ENCODE measurements around the gene ARHGEF4. TPM values are rescaled to one million over a fixed set of nuclear protein-coding genes. Genes with fewer than 3 reads are reported as not detected.

ARHGEF4 gene
- total RNA-seq, 1 donor from 2014 or later = 11.1 TPM

DNA sequence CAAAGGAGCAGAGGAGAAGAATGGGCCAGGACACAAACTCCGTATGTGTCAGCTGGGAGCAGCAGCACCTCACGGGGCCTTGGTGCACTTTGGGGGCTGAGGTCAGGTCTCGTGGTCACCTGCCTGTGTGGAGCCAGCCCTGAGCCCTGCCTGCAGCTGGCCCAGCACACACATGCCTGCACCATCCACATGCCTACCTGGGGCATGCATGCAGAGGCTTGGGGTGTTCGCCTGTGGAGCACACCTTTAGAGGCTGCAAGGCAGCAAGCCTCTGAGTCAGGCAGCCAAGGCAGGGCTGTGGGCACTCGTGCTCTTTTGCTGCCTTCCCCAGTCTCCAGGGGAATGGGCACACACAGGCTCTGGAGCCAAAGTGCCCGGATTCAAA, 36.0 kb downstream of the ARHGEF4 start:
- H3K36me3 ChIP-seq = no peaks in the 10 kb centered on the region
- no peak overlapping the region for H3K27ac ChIP-seq
- H3K27me3 ChIP-seq = peaks cover 10% of the 10 kb centered on the region
- no peaks in the 10 kb centered on the region for H3K4me1 ChIP-seq
- TF ChIP-seq, protein P1, sequence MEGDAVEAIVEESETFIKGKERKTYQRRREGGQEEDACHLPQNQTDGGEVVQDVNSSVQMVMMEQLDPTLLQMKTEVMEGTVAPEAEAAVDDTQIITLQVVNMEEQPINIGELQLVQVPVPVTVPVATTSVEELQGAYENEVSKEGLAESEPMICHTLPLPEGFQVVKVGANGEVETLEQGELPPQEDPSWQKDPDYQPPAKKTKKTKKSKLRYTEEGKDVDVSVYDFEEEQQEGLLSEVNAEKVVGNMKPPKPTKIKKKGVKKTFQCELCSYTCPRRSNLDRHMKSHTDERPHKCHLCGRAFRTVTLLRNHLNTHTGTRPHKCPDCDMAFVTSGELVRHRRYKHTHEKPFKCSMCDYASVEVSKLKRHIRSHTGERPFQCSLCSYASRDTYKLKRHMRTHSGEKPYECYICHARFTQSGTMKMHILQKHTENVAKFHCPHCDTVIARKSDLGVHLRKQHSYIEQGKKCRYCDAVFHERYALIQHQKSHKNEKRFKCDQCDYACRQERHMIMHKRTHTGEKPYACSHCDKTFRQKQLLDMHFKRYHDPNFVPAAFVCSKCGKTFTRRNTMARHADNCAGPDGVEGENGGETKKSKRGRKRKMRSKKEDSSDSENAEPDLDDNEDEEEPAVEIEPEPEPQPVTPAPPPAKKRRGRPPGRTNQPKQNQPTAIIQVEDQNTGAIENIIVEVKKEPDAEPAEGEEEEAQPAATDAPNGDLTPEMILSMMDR (IDR thresholded peaks at IDR 0.05) = no peak
- no peaks in the 10 kb centered on the region for H3K9me3 ChIP-seq
- ATAC-seq (no peak), DNase-seq (peak; percentile 36)
- H3K4me3 ChIP-seq = no peak overlapping the region
- intact Hi-C loops (cut with DNase I) = no loop called here

DNA sequence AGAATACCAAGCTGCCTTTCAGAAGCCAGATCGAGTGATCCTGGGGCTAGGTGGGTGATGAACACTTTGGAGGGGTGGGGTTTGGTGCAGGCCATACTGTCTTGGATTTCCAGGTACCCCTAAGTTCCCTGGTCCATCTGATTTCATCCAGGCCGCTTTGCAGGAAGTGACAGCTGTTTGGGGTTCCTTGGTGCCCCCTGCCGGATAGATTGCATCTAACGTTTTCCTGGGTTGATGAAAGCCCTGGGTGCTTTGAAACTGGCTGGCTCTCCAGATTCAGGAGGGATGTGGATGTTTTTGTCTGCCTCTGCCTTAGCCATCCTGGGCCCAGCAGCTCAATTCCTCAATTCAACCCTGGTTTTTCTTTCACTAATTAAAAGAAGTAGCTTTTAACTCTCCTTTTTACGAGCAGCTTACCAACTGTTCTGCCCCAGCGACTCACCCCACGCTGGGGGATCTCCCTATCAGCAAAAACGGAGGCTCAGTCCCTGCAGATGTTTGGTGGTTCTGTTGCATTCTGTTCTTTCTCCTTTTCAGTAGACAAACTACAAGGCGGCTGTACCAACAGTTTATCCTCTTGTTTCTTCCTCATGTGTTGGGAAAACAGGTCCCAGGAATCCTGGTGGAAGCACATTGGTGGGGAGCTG, 37.1 kb downstream of the ARHGEF4 start:
- peaks cover 10% of the 10 kb centered on the region for H3K27me3 ChIP-seq
- DNase-seq (peak; percentile 71), ATAC-seq (peak; percentile 78)
- H3K4me3 ChIP-seq = no peak overlapping the region
- H3K27ac ChIP-seq = no peak overlapping the region
- intact Hi-C loops (cut with DNase I) = no loop called here
- H3K4me1 ChIP-seq = no peaks in the 10 kb centered on the region
- TF ChIP-seq, protein P1 (IDR thresholded peaks at IDR 0.05) = peak; percentile 64
- H3K9me3 ChIP-seq = no peaks in the 10 kb centered on the region
- H3K36me3 ChIP-seq = no peaks in the 10 kb centered on the region

DNA sequence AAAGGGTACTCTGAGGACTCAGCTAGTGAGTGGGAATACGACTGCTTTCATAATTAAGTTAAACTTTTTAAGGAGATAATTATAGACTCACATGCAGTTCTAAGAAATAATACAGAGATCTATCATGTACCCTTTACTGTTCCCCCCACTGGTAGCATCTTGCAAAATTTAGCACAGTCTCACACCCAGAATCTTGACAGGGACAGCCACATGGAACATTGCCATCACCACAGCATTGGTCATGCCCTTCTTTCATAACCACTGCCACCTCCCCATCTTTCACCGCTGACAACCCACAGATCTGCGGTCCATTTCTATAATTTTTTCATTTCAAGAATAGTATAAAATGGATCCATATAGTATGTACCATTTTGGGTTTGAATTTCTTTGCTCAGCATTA, 37.8 kb downstream of the ARHGEF4 start:
- H3K27me3 ChIP-seq = peaks cover 10% of the 10 kb centered on the region
- DNase-seq = peak; percentile 3
- intact Hi-C loops (cut with DNase I) = no loop called here
- H3K4me3 ChIP-seq = no peak overlapping the region
- no peaks in the 10 kb centered on the region for H3K36me3 ChIP-seq
- H3K9me3 ChIP-seq = no peaks in the 10 kb centered on the region
- no peak overlapping the region for H3K27ac ChIP-seq
- ATAC-seq = no peak
- no peaks in the 10 kb centered on the region for H3K4me1 ChIP-seq
- TF ChIP-seq, protein P1 (IDR thresholded peaks at IDR 0.05) = no peak

DNA sequence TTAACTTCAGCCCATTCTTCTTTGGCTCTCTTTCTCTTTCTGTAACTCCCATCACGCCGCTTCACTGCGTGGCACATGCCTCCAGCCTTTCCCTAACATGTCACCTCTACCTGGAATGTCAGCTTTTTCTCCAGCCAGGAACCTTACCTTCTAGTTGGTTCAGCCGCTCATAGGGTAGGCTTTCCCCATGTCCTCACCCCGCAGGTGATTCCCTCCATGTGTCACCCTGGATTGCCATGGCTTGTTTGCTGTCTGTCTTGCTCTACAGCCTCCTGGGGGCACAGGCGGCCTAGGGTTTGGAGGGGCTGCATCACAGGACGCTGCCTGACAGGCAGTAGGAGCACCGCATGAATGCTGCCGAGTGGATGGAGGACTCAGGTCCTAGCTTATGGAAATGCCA, 39.2 kb downstream of the ARHGEF4 start:
- intact Hi-C loops (cut with DNase I) = no loop called here
- no peaks in the 10 kb centered on the region for H3K36me3 ChIP-seq
- H3K27me3 ChIP-seq = peaks cover 10% of the 10 kb centered on the region
- H3K27ac ChIP-seq = no peak overlapping the region
- TF ChIP-seq, protein P1 (IDR thresholded peaks at IDR 0.05) = no peak
- peak; percentile 26 for DNase-seq
- H3K9me3 ChIP-seq = no peaks in the 10 kb centered on the region
- no peaks in the 10 kb centered on the region for H3K4me1 ChIP-seq
- H3K4me3 ChIP-seq = no peak overlapping the region
- ATAC-seq = no peak

DNA sequence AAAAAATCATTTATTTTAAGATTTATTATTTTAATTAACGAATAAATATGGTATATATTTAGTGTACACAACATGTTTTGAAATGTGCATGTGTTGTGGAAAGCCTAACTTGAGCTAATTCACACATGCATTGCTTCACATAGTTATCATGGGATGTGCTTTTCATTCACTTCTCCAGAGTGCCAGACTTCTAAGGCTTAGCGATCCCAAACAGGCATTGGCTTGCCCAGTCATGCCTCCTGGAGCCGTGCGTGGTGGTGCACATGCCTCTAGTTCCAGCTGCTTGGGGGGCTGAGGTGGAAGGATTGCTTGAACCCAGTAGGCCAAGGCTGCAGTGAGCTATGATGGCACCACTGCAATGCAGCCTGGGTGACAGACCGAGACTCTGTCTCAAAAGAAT, 40.5 kb downstream of the ARHGEF4 start:
- DNase-seq (peak; percentile 32), ATAC-seq (no peak)
- Histone ChIP-seq H3K27me3 (peaks cover 10% of the 10 kb centered on the region), H3K27ac (no peak overlapping the region), H3K9me3 (no peaks in the 10 kb centered on the region), H3K4me3 (no peak overlapping the region), H3K36me3 (no peaks in the 10 kb centered on the region), H3K4me1 (no peaks in the 10 kb centered on the region)
- intact Hi-C loops (cut with DNase I) = no loop called here
- TF ChIP-seq, protein P1 (IDR thresholded peaks at IDR 0.05) = no peak

DNA sequence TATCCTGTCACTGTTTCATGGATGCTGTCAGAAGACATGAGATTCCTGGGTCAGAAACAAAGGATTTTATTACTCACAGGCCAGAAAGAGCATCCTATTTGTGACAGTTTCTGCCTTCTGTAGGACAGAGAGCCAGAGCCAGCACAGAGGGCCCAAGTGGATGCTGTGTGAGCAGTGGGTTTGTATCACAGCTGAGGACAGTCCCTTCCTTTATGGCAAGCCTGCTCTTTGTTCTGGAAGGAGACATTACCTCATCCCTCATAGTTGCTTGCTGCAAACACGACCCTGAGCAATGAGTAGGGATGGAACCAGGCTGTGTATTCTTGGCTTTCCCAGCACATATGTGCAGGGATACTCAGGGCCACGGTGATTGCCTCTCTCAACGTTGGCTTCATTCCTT, 41.6 kb downstream of the ARHGEF4 start:
- TF ChIP-seq, protein P1 (IDR thresholded peaks at IDR 0.05) = no peak

More for the DNA sequence above, 41.6 kb downstream of the ARHGEF4 start:
- ATAC-seq = no peak
- no peak overlapping the region for H3K27ac ChIP-seq
- H3K4me3 ChIP-seq = no peak overlapping the region
- H3K9me3 ChIP-seq = no peaks in the 10 kb centered on the region
- H3K4me1 ChIP-seq = no peaks in the 10 kb centered on the region
- no peak for DNase-seq
- intact Hi-C loops (cut with DNase I) = no loop called here
- H3K36me3 ChIP-seq = no peaks in the 10 kb centered on the region
- peaks cover 10% of the 10 kb centered on the region for H3K27me3 ChIP-seq
